Measurements from ENCODE around the gene SORCS3.

SORCS3 gene

GRCh38 chr10:105181626-105182025, 540.5 kb downstream of the SORCS3 start:
- no peaks in the 10 kb centered on the region for H3K27me3 ChIP-seq (ENCODE audit: control insufficient read depth, insufficient read depth, low read length)
- no peaks in the 10 kb centered on the region for H3K36me3 ChIP-seq (ENCODE audit: control insufficient read depth, insufficient read depth, low read length)
- H3K27ac ChIP-seq (ENCODE audit: low read length) = no peak overlapping the region
- no peak for DNase-seq (ENCODE audit: low read depth, low spot score)
- H3K9me3 ChIP-seq (ENCODE audit: control insufficient read depth, insufficient read depth, low read length) = no peaks in the 10 kb centered on the region
- no peak overlapping the region for H3K4me3 ChIP-seq (ENCODE audit: low read length)
- no peaks in the 10 kb centered on the region for H3K4me1 ChIP-seq (ENCODE audit: control insufficient read depth, insufficient read depth, low read length)

DNA sequence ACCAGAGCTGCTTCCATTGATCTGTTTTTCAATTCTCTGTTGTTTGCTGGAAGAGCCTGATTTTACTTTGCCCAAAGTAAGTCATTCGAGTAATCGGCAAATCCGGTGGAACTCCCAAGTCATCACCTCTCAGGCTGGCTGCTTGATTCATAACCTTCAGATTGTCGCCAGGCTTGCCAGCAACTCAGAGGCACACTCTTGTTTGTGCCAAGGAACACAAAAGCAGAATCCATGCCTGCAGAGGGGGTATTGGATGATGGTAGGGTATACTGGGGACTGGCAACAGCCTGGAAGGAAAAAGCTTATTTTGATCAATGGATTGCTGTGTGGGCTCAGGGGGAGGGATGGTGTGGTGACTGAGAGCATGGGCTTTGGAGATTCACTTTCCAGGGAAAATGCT, 542.4 kb downstream of the SORCS3 start:
- H3K9me3 ChIP-seq (ENCODE audit: control insufficient read depth, insufficient read depth, low read length) = no peaks in the 10 kb centered on the region
- H3K36me3 ChIP-seq (ENCODE audit: control insufficient read depth, insufficient read depth, low read length) = no peaks in the 10 kb centered on the region
- no peaks in the 10 kb centered on the region for H3K27me3 ChIP-seq (ENCODE audit: control insufficient read depth, insufficient read depth, low read length)
- no peak for DNase-seq (ENCODE audit: low read depth, low spot score)
- H3K27ac ChIP-seq (ENCODE audit: low read length) = no peak overlapping the region
- no peak overlapping the region for H3K4me3 ChIP-seq (ENCODE audit: low read length)
- no CpG with 5 or more reads among the region's 4 CpGs for WGBS (ENCODE audit: insufficient coverage, insufficient read length)
- no peaks in the 10 kb centered on the region for H3K4me1 ChIP-seq (ENCODE audit: control insufficient read depth, insufficient read depth, low read length)

GRCh38 chr10:105185161-105185560, 544.1 kb downstream of the SORCS3 start:
- DNase-seq (ENCODE audit: low read depth, low spot score) = no peak
- Histone ChIP-seq H3K27me3 (ENCODE audit: control insufficient read depth, insufficient read depth, low read length) (no peaks in the 10 kb centered on the region), H3K4me1 (ENCODE audit: control insufficient read depth, insufficient read depth, low read length) (peaks cover 2% of the 10 kb centered on the region; the same call in 1 of the 2 replicates), H3K4me3 (ENCODE audit: low read length) (no peak overlapping the region), H3K36me3 (ENCODE audit: control insufficient read depth, insufficient read depth, low read length) (no peaks in the 10 kb centered on the region), H3K9me3 (ENCODE audit: control insufficient read depth, insufficient read depth, low read length) (no peaks in the 10 kb centered on the region), H3K27ac (ENCODE audit: low read length) (no peak overlapping the region)
- WGBS (ENCODE audit: insufficient coverage, insufficient read length) = no CpG with 5 or more reads among the region's 4 CpGs

DNA sequence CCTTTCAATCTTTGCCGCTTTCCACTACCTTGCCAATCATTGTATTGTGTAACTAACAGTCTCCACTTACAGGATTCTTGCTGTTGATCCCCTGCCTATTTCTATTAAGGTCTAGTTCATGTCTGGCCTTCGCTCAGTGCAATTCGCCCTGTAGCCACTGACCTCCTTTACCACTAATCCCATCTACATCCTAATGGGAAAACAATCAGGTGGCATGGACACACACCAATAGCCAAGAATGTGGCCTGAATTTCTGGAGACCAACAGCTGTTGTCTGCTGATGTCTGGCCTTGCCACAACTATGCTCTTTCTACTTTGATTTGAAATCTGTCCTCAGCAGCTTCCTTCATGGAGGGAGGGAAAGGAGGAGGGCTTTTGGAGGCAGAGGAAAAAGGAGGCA, 546.2 kb downstream of the SORCS3 start:
- Histone ChIP-seq H3K36me3 (ENCODE audit: control insufficient read depth, insufficient read depth, low read length) (no peaks in the 10 kb centered on the region), H3K27me3 (ENCODE audit: control insufficient read depth, insufficient read depth, low read length) (no peaks in the 10 kb centered on the region), H3K4me3 (ENCODE audit: low read length) (no peak overlapping the region), H3K27ac (ENCODE audit: low read length) (no peak overlapping the region), H3K4me1 (ENCODE audit: control insufficient read depth, insufficient read depth, low read length) (peaks cover 2% of the 10 kb centered on the region; the same call in 1 of the 2 replicates), H3K9me3 (ENCODE audit: control insufficient read depth, insufficient read depth, low read length) (no peaks in the 10 kb centered on the region)
- no CpG with 5 or more reads among the region's 3 CpGs for WGBS (ENCODE audit: insufficient coverage, insufficient read length)
- DNase-seq (ENCODE audit: low read depth, low spot score) = no peak

DNA sequence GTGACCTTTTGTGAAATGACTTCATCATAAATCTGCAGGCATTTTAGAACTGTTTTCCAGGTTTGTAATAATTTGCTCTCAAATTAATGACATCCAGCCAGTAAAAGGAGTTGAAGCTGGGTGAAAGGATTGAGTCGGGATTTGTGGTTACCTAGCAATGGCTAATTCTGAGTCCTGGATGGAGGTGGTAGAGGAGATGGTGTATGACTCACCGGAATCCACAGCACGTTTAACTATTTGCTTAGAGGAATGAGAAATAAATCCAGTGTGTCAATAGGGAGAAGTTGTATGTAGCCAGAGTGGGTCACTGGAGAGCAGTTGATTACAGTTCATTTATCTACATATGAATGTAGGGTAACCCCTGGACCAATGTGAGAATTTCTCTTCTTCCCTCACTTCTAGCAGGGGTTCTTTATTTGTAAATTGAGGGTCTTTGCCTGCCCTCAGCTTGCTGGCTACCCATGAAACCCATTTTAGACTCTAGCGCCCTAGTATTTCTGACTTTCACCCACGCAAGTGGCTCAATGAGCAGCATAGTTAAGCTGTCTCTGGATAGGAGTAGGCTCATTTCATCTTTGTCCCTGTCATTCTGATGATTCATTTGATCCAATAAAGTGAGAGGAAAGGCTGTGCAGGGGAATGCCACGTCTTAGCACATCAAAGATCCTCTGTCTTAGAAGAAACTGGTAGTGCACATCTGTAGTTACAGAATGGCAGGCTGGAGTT, 547.8 kb downstream of the SORCS3 start:
- Histone ChIP-seq H3K27me3 (ENCODE audit: control insufficient read depth, insufficient read depth, low read length) (no peaks in the 10 kb centered on the region), H3K27ac (ENCODE audit: low read length) (no peak overlapping the region), H3K36me3 (ENCODE audit: control insufficient read depth, insufficient read depth, low read length) (no peaks in the 10 kb centered on the region), H3K4me1 (ENCODE audit: control insufficient read depth, insufficient read depth, low read length) (peaks cover 2% of the 10 kb centered on the region; the same call in 1 of the 2 replicates), H3K4me3 (ENCODE audit: low read length) (no peak overlapping the region), H3K9me3 (ENCODE audit: control insufficient read depth, insufficient read depth, low read length) (no peaks in the 10 kb centered on the region)
- DNase-seq (ENCODE audit: low read depth, low spot score) = no peak
- WGBS (ENCODE audit: insufficient coverage, insufficient read length) = no CpG with 5 or more reads among the region's 6 CpGs

DNA sequence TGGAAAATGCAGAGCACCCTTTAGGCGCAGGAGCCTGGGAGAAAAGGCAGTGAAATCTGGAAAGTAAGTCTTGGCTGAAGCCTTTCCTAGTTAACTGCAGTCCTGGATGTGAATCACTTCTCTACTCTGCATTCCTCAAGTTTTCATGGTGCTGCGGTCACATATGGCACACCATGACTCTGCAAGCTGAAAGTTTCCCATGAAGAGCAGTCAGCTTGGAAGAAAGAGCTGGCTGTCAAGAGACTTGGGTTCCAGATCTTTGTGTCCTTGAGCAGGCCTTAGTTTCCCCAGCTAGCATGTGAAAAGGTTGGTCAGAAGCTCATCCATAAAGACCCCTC, 548.3 kb downstream of the SORCS3 start:
- WGBS (ENCODE audit: insufficient coverage, insufficient read length) = no CpG with 5 or more reads among the region's 2 CpGs
- no peaks in the 10 kb centered on the region for H3K27me3 ChIP-seq (ENCODE audit: control insufficient read depth, insufficient read depth, low read length)
- H3K36me3 ChIP-seq (ENCODE audit: control insufficient read depth, insufficient read depth, low read length) = no peaks in the 10 kb centered on the region
- no peaks in the 10 kb centered on the region for H3K9me3 ChIP-seq (ENCODE audit: control insufficient read depth, insufficient read depth, low read length)
- peaks cover 2% of the 10 kb centered on the region; the same call in 1 of the 2 replicates for H3K4me1 ChIP-seq (ENCODE audit: control insufficient read depth, insufficient read depth, low read length)
- no peak for DNase-seq (ENCODE audit: low read depth, low spot score)
- H3K4me3 ChIP-seq (ENCODE audit: low read length) = no peak overlapping the region
- H3K27ac ChIP-seq (ENCODE audit: low read length) = no peak overlapping the region

GRCh38 chr10:105192146-105192545, 551.1 kb downstream of the SORCS3 start:
- H3K27ac ChIP-seq (ENCODE audit: low read length) = no peak overlapping the region
- H3K4me3 ChIP-seq (ENCODE audit: low read length) = no peak overlapping the region
- no peak for DNase-seq (ENCODE audit: low read depth, low spot score)
- no peaks in the 10 kb centered on the region for H3K27me3 ChIP-seq (ENCODE audit: control insufficient read depth, insufficient read depth, low read length)
- no CpG with 5 or more reads among the region's 4 CpGs for WGBS (ENCODE audit: insufficient coverage, insufficient read length)
- peaks cover 2% of the 10 kb centered on the region; the same call in 1 of the 2 replicates for H3K4me1 ChIP-seq (ENCODE audit: control insufficient read depth, insufficient read depth, low read length)
- no peaks in the 10 kb centered on the region for H3K9me3 ChIP-seq (ENCODE audit: control insufficient read depth, insufficient read depth, low read length)
- H3K36me3 ChIP-seq (ENCODE audit: control insufficient read depth, insufficient read depth, low read length) = no peaks in the 10 kb centered on the region

DNA sequence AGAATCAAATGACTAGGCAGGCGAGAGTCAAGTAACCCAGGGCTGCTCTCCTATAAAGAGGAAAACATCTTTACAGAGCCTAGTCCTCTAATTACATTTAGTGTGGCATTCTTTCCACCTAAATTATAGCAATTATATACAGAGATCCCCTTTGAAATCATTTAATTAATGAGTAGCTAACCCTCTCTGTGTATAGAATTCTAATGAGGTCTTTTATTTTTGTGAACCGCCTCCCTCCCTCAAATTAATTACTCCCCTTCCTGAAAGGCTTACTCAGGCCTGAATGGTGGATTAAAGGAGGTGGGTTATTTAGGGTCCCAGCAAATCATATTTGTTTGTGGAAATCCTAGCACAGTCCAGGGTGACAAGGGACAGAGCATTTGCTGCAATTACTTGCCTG, 551.8 kb downstream of the SORCS3 start:
- Histone ChIP-seq H3K4me3 (ENCODE audit: low read length) (no peak overlapping the region), H3K27ac (ENCODE audit: low read length) (no peak overlapping the region), H3K27me3 (ENCODE audit: control insufficient read depth, insufficient read depth, low read length) (no peaks in the 10 kb centered on the region), H3K4me1 (ENCODE audit: control insufficient read depth, insufficient read depth, low read length) (peaks cover 2% of the 10 kb centered on the region; the same call in 1 of the 2 replicates), H3K9me3 (ENCODE audit: control insufficient read depth, insufficient read depth, low read length) (no peaks in the 10 kb centered on the region), H3K36me3 (ENCODE audit: control insufficient read depth, insufficient read depth, low read length) (no peaks in the 10 kb centered on the region)
- DNase-seq (ENCODE audit: low read depth, low spot score) = no peak
- WGBS (ENCODE audit: insufficient coverage, insufficient read length) = no CpG with 5 or more reads among the region's 2 CpGs

DNA sequence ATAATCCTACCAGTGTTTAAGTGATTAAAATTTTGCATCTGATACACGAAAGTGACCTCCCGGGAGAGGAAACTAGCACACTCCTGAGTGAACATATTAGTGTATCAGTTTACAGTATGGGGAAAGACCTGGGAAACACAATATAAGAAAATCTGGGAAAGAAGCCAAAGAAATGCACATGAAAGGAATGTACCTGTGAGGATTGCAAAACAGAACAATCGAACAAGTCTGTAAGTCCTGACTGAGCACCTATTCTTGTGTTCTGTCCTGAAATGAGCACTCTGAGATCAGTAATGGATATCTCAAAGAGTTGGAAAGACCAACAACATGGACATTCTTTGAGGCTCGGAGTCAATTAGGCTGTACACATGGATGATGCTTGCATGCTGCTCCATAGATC, 554.7 kb downstream of the SORCS3 start:
- H3K4me1 ChIP-seq (ENCODE audit: control insufficient read depth, insufficient read depth, low read length) = no peaks in the 10 kb centered on the region
- no peaks in the 10 kb centered on the region for H3K36me3 ChIP-seq (ENCODE audit: control insufficient read depth, insufficient read depth, low read length)
- no peak overlapping the region for H3K27ac ChIP-seq (ENCODE audit: low read length)
- no CpG with 5 or more reads among the region's 4 CpGs for WGBS (ENCODE audit: insufficient coverage, insufficient read length)
- no peaks in the 10 kb centered on the region for H3K27me3 ChIP-seq (ENCODE audit: control insufficient read depth, insufficient read depth, low read length)
- DNase-seq (ENCODE audit: low read depth, low spot score) = no peak
- no peaks in the 10 kb centered on the region for H3K9me3 ChIP-seq (ENCODE audit: control insufficient read depth, insufficient read depth, low read length)
- no peak overlapping the region for H3K4me3 ChIP-seq (ENCODE audit: low read length)

- Histone ChIP-seq H3K9me3 (ENCODE audit: control insufficient read depth, insufficient read depth, low read length) (no peaks in the 10 kb centered on the region), H3K27ac (ENCODE audit: low read length) (no peak overlapping the region), H3K36me3 (ENCODE audit: control insufficient read depth, insufficient read depth, low read length) (no peaks in the 10 kb centered on the region), H3K27me3 (ENCODE audit: control insufficient read depth, insufficient read depth, low read length) (no peaks in the 10 kb centered on the region), H3K4me3 (ENCODE audit: low read length) (no peak overlapping the region), H3K4me1 (ENCODE audit: control insufficient read depth, insufficient read depth, low read length) (no peaks in the 10 kb centered on the region)
- WGBS (ENCODE audit: insufficient coverage, insufficient read length) = no CpG with 5 or more reads among the region's 6 CpGs
- no peak for DNase-seq (ENCODE audit: low read depth, low spot score)
Measured at GRCh38 chr10:105197598-105198364, 556.7 kb downstream of the SORCS3 start.

DNA sequence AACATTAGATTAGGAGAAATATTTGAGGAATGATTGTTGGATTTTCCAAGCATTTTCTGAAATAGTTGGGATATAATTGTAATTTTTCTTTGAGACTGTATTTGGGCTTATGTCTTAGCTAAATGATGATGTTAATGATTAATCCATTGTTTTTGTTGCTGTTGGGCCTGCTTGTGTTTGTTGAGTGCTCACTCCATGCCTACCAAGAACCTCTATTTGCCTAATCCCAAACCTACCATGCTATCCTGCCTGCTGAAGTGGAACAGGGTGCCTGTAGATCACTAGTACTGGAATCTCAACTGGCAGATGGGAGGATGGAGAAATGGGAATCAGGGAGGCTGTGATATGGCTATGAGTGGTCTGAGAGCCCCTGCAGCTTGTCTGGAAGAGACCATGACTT, 565.5 kb downstream of the SORCS3 start:
- no peaks in the 10 kb centered on the region for H3K36me3 ChIP-seq (ENCODE audit: control insufficient read depth, insufficient read depth, low read length)
- DNase-seq (ENCODE audit: low read depth, low spot score) = no peak
- H3K27me3 ChIP-seq (ENCODE audit: control insufficient read depth, insufficient read depth, low read length) = no peaks in the 10 kb centered on the region
- H3K9me3 ChIP-seq (ENCODE audit: control insufficient read depth, insufficient read depth, low read length) = no peaks in the 10 kb centered on the region
- H3K4me3 ChIP-seq (ENCODE audit: low read length) = no peak overlapping the region
- no peaks in the 10 kb centered on the region for H3K4me1 ChIP-seq (ENCODE audit: control insufficient read depth, insufficient read depth, low read length)
- no peak overlapping the region for H3K27ac ChIP-seq (ENCODE audit: low read length)
